GM19099 (cell line): Measurements from ENCODE around the gene ZNF541.
A peak's percentile ranks its signal among the peaks of the same experiment; 100 is the strongest.

Experiments used
- POLR2A ChIP-seq: IDR thresholded peaks from 3 replicates; pipeline ENCODE4 v1.6.1; 2011; ENCODE audit warnings: low read depth; ENCODE audit not compliant: insufficient read length; ENCODE audit errors: extremely low read depth

Gene ZNF541

GRCh38 chr19:47573071-47574026 lies at the start of gene ZNF541:
Gene ZNF541, minus strand, starts transcription at chr19:47573148. Its CDS starts 17,292 bp downstream, at chr19:47555856.
- TF ChIP-seq POLR2A = no peak

- no peak for TF ChIP-seq POLR2A
These were observed 46.8 kb upstream of the ZNF541 start for GRCh38 chr19:47619763-47620162.

- TF ChIP-seq POLR2A = no peak
These were observed 45.8 kb upstream of the ZNF541 start for GRCh38 chr19:47618771-47619170.

- TF ChIP-seq POLR2A = no peak
These were observed 42.8 kb upstream of the ZNF541 start for GRCh38 chr19:47615714-47616113.

DNA sequence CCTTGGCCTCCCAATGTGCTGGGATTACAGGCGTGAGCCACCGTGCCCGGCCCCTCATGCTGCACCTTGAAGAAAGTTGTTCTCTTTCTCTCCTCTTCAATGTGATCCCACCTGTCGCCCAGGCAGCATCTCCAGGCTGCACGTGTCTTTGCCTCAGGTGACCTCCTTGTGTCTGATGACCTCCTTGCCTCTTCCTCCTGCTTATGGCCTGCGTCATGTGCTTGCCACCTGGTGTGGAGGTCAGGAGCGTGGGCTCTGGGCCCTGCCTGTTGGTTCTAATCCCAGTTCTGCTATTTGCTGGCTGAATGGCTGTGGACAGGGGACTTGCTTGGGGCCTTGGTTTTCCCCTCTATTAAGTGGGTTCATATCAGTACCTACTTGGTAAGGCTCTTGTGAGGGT lies 42.3 kb upstream of the ZNF541 start:
- no peak for TF ChIP-seq POLR2A

- TF ChIP-seq POLR2A = no peak
These were observed 41.6 kb upstream of the ZNF541 start for GRCh38 chr19:47614559-47614958.

DNA sequence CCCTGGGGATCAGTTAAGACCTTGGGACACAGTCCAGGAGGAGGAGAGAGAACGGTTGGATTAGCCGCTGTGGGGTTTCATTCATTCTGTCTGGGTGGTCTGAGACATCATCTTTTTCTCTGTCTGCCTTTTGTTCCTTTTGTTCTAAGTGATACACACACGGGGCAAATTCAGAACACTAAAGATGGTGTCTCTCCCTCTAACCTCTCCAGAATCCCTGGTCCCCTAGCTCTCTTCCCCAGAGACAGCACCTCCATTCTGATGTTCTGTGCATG lies 41.0 kb upstream of the ZNF541 start:
- TF ChIP-seq POLR2A = no peak

- no peak for TF ChIP-seq POLR2A
These were observed 40.4 kb upstream of the ZNF541 start for GRCh38 chr19:47613165-47614020.

- no peak for TF ChIP-seq POLR2A
These were observed 38.0 kb upstream of the ZNF541 start for GRCh38 chr19:47610902-47611301.

GRCh38 chr19:47609906-47610894 lies 37.3 kb upstream of the ZNF541 start:
- peak; percentile 36 for TF ChIP-seq POLR2A

- peak; percentile 48 for TF ChIP-seq POLR2A
These were observed 36.3 kb upstream of the ZNF541 start, which contains the start of gene BICRA for GRCh38 chr19:47608969-47609905. Gene BICRA, plus strand, starts transcription at chr19:47609134. Its CDS starts 64,441 bp downstream, at chr19:47673575.

- peak; percentile 83 for TF ChIP-seq POLR2A
These were observed 35.3 kb upstream of the ZNF541 start for GRCh38 chr19:47608074-47608918.
